Ishikawa (cell line): Measurements from ENCODE around the gene BCDIN3D.

Experiments
- CEBPB ChIP-seq: IDR thresholded peaks from 2 replicates; pipeline ENCODE4 v1.6.1; 2012
- CREB1 ChIP-seq: IDR thresholded peaks from 2 replicates; pipeline ENCODE4 v1.6.1; 2012; ENCODE audit warnings: low read depth
- EGR1 ChIP-seq: IDR thresholded peaks from 2 replicates; pipeline ENCODE4 v1.6.1; 2012
- EP300 ChIP-seq: IDR thresholded peaks from 2 replicates; pipeline ENCODE4 v1.6.1; 2012; ENCODE audit warnings: borderline replicate concordance
- FOXM1 ChIP-seq: IDR thresholded peaks from 2 replicates; pipeline ENCODE4 v1.6.1; 2012; ENCODE audit warnings: low read depth, borderline replicate concordance
- MAX ChIP-seq: IDR thresholded peaks from 2 replicates; pipeline ENCODE4 v1.6.1; 2012
- NFIC ChIP-seq: IDR thresholded peaks from 2 replicates; pipeline ENCODE4 v1.6.1; 2012
- RAD21 ChIP-seq: IDR thresholded peaks from 2 replicates; pipeline ENCODE4 v1.6.1; 2012; ENCODE audit warnings: low read depth
- REST ChIP-seq: IDR thresholded peaks from 2 replicates; pipeline ENCODE4 v1.6.1; 2012; ENCODE audit warnings: low read depth, mild to moderate bottlenecking
- TAF1 ChIP-seq: IDR thresholded peaks from 2 replicates; pipeline ENCODE4 v1.6.1; 2012; ENCODE audit warnings: low read depth, mild to moderate bottlenecking
- TCF12 ChIP-seq: IDR thresholded peaks from 2 replicates; pipeline ENCODE4 v1.6.1; 2012; ENCODE audit warnings: low read depth
- TEAD4 ChIP-seq: IDR thresholded peaks from 2 replicates; pipeline ENCODE4 v1.6.1; 2012
- USF1 ChIP-seq: IDR thresholded peaks from 2 replicates; pipeline ENCODE4 v1.6.1; 2012
- YY1 ChIP-seq: IDR thresholded peaks from 2 replicates; pipeline ENCODE4 v1.6.1; 2012; ENCODE audit warnings: low read depth
- ZBTB7A ChIP-seq: IDR thresholded peaks from 2 replicates; pipeline ENCODE4 v1.6.1; 2012; ENCODE audit warnings: low read depth

The BCDIN3D gene

GRCh38 chr12:49842519-49843352, at the start of gene BCDIN3D:
Gene BCDIN3D, minus strand, starts transcription at chr12:49843106. Its CDS starts 19 bp downstream, at chr12:49843087.
- TF ChIP-seq EP300 (peak; percentile 14; the same call in 1 of the 2 replicates), CEBPB (no peak), TEAD4 (no peak), CREB1 (no peak), FOXM1 (no peak), YY1 (peak; percentile 97), RAD21 (no peak), REST (peak; percentile 62; the same call in 1 of the 2 replicates), EGR1 (peak; percentile 100), NFIC (no peak), MAX (peak; percentile 95), ZBTB7A (0 out of 2 replicates have a peak, but pooled peaks have one; percentile 57), TAF1 (peak; percentile 93), TCF12 (peak; percentile 56; the same call in 1 of the 2 replicates), USF1 (peak; percentile 30)

GRCh38 chr12:49892084-49892731, 49.3 kb upstream of the BCDIN3D start:
- no peak for TF ChIP-seq CREB1
- no peak for TF ChIP-seq EGR1
- no peak for TF ChIP-seq USF1
- no peak for TF ChIP-seq TCF12
- no peak for TF ChIP-seq EP300
- no peak for TF ChIP-seq TEAD4
- TF ChIP-seq RAD21: no peak
- TF ChIP-seq NFIC: no peak
- TF ChIP-seq MAX: no peak
- TF ChIP-seq YY1: no peak
- TF ChIP-seq CEBPB: no peak
- TF ChIP-seq TAF1: no peak
- TF ChIP-seq ZBTB7A: no peak
- no peak for TF ChIP-seq REST
- TF ChIP-seq FOXM1: no peak

- TF ChIP-seq REST: no peak
- TF ChIP-seq NFIC: no peak
- no peak for TF ChIP-seq MAX
- TF ChIP-seq ZBTB7A: no peak
- no peak for TF ChIP-seq TCF12
- TF ChIP-seq TEAD4: no peak
- no peak for TF ChIP-seq YY1
- TF ChIP-seq EP300: no peak
- no peak for TF ChIP-seq CEBPB
- no peak for TF ChIP-seq TAF1
- TF ChIP-seq USF1: no peak
- no peak for TF ChIP-seq FOXM1
- no peak for TF ChIP-seq EGR1
- TF ChIP-seq RAD21: no peak
- TF ChIP-seq CREB1: no peak
These were observed 48.6 kb upstream of the BCDIN3D start for GRCh38 chr12:49891476-49891875.
